GM21515 (cell line): ENCODE results near the gene SOSTDC1.
"Not testable (repeated sequence)": the region's sequence is repeated elsewhere in the genome, so short reads cannot be mapped to it uniquely, and the experiment has no call there.

Source experiments
- ATAC-seq: cut with Tn5 transposase; IDR thresholded peaks from one replicate; pipeline ENCODE4 v1.9.1; 2021; ENCODE audit not compliant: unreplicated experiment

The SOSTDC1 gene

DNA sequence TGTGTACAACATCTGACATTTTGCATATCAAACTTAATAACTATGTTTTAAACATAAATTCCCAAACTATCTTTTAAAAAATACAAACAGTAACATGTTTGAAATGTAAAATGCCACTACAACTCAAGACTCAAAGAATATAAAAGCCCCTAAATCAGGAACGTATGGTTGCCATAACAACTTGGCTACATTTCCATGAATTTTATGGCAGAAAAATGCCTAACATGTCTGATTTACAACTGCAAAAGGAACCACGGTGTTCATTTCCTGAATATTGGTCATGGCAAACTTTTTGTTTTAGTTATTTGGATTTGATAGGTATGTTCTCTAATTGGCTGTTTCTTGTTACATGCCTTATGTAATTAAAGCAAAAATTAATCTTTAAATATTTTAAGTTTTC lies 2.0 kb downstream of the SOSTDC1 start:
- no peak for ATAC-seq

DNA sequence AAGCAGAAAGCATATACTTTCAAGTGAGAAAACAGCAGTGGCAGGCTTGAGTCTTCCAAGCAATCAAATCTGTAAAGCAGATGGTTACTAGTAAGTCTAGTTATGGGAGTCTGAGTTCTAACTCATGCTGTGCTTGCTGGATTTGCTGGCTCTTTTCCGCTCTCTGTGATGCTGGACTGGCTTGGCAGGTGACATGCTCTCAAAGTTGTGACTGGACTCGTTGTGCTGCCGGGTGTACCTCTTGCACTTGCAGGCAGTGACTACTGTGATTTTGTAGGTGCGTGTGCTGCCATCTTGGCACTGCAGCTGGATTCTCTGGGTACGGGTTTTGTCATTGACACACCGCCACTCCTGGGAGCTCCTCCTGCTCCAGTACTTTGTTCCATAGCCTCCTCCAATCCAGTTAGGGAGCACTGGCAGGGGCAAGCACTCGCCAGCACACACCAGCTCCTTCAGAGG lies 3.1 kb downstream of the SOSTDC1 start:
- no peak for ATAC-seq

DNA sequence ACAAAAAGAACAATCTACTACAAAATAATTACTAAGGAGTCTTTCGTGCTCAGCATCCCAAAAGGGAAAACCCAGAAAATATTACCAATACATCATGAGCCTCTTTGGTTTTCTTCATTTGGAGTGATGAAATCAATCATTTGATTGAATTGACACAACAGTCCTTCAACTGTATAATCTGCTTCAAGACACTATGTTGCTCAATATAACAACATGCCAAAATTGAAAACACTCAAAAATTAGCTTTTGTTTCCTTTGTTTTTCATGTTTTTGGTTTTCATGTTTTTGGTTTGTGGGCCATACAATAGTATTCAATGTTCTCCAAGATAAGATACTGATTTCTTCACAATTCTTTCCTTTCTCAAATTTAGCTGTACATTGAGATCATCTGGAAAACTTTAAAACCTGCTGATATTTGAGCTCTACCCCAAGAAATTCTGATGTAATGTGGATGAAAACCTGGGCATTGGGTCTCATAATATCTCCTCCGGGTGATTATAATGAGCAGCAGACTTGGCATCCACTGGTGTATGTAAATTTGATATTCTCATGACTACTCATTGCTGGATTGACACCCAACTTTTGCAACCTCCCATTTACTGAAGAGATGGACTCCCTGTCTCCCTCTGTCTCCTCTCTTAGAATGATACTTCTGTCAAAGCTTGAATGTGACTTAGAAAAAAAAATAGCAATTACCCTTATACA lies 4.6 kb downstream of the SOSTDC1 start:
- no peak for ATAC-seq

DNA sequence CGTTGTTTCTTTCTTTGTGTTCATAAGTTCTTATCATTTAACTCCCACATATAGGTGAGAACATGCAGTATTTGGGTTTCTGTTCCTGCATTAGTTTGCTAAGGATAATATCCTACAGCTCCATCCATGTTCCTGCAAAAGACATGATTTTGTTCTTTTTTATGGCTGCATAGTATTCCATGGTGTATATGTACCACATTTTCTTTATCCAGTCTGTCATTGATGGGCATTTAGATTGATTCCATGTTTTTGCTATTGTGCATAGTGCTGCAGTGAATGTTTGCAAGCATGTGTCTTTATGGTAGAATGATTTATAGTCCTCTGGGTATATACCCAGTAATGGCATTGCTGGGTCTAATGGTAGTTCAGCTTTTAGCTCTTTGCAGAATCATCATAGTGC lies 9.2 kb downstream of the SOSTDC1 start:
- not testable (repeated sequence) for ATAC-seq

DNA sequence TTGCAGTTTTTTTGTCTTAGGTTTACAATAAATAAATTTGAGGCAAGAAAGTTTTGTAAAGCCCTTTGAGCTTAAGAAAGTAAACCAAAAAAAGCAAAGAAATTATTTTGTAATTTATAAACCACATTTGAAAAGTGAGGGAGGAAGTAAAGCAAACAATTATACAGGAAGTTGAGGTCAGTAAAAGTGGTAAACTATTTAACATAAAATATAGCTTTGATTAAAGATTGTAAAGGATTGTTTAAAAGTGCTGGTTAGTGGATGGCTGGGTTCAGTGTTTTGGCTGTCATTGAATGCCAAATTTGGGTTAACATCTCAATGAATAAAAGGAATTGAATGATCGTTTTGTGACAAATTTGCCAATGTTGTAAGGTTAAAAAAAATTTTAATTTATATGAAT lies 9.9 kb downstream of the SOSTDC1 start:
- no peak for ATAC-seq

DNA sequence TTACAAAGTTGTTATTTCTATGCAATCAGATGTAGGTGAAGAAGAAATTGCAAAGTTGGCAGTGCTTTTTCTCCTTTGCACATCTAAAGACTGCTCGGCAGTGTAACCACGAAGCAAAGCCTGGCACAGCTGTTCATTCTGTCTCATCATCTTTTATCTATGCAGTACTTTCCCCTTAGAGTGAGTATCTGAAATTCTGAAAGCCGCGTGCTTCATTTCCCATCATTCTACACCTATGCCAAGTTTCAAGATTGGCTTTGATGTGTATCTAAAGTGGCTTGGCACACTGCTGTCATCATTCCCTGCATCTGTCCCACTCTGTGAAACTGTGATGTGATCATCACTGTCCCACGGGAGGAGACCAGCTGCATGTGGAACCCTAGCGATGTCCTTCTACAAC lies 15.2 kb downstream of the SOSTDC1 start:
- ATAC-seq: no peak

DNA sequence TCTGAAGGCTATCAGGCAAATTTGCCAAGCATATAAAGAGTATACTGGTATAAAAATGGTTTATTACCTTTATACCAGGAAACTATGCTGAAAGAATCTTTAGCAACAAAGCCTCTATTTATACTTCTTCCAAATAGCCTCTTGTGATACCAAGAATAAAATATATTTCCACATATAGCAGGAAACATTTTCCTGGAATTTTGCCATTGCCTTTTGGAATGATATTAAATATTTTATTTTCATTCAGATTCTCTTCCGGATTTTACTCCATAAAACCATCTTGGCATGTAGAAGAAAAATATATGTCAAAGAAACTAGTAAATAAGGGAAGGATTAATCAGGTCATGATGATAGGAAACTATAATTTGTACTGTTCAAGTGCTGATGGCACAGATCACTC lies 17.7 kb downstream of the SOSTDC1 start:
- no peak for ATAC-seq

DNA sequence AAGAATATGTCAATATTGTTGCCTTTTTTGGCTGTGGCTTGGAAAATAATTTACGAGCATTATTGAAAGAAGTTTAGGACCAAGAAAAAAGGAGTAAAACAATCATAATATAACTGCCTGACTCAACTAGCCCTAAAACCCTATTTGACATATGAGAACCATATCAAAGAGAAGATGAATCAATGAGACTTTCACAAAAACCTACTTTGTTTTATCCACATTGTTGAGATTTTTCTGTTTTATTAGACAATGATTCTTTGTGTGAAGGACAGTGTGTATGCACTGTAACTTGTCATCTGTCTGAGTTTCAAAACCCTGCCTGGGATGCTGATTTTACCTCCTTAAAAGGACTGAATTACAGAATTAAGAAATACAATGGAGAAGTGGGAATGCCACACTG lies 19.0 kb downstream of the SOSTDC1 start:
- ATAC-seq: no peak

DNA sequence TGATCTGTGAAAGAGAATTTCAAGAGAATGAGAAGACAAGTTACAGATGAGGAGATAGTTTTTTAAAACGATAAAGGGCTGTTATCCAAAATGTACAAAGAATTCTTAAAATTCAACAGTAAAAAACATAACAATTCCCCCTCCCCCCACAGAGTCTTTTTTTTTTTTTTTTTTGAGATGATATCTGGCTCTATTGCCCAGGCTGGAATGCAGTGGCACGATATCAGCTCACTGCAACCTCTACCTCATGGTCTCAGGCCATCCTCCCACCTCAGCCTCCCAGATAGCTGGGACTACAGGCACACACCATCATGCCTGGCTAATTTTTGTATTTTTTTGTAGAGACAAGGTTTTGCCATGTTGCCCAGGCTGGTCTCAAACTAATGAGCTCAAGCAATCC lies 21.7 kb downstream of the SOSTDC1 start:
- ATAC-seq: not testable (repeated sequence)

DNA sequence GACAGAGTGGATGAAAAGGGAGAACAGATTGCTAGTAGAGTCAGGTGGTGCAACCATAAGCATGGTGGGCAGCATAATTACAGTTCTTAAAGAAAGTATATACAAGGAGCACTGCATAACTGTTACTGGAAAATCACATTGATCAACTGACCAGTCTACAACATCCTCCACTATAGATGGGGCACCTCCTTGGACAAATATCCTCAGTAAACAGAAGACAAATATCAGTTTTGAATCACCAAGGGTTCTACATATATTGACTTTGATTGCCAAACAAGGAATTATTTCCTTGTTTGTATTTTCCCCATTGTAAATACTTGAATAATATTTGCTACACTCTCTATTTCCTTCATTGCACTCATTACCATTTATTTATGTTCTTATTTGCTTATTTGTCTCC lies 26.6 kb downstream of the SOSTDC1 start:
- ATAC-seq: no peak

DNA sequence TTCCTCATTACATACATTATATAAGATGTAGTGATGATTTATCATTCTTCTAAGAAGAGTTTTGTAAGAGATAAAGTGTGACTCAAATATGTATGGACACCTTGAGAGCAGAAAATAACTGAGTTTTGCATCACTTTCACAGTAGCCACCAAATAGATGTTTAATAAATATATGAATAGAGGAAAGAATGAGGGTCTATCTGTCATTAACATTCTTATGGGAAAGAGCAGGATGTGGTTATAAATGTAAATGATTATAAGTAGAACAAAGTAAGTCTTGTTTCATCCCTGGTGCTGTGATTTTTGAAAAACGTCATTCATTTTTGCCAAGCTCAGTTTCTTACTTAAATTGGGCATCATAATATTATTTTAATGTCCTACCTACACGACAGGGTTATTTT lies 29.2 kb downstream of the SOSTDC1 start:
- no peak for ATAC-seq

DNA sequence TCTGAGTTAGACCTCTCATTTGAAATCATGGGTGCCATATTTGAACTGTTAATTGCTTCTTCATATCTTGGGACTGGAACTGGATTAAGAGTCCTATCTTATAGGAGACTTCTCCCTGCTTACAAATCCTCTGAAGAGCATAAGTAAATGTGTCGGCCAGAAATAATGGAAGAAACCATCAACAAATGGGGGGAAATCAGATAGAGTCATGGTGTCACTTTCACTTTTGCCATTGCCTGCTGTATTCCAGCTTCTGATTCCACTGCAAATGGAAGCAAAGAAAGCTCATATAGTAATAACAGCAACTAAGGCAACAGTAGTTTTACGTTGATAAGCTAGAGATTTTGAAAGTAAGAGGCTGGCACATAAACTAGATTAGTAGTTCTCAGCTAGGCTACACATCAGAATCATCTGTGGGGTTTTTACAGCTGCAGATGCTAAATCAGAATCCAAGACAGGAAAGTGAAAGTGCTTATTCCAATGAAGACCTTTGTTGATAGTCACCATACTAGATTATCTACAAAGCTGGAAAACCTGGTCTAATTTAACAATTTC lies 31.9 kb downstream of the SOSTDC1 start:
- ATAC-seq: no peak

DNA sequence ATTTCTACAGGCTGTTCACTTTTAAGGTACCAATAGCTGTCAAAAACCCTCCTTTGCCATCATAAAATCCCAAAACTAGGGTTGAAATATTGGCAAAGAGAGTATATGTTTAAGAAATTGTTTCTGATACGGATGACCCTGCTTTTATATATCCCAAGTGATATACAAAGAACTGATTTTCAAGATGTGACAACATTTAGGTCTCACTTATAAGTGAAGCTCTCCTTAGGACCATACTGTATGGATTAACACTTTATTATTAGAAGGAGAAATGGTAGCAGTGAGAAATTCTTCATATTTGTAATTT lies 33.2 kb downstream of the SOSTDC1 start:
- no peak for ATAC-seq

DNA sequence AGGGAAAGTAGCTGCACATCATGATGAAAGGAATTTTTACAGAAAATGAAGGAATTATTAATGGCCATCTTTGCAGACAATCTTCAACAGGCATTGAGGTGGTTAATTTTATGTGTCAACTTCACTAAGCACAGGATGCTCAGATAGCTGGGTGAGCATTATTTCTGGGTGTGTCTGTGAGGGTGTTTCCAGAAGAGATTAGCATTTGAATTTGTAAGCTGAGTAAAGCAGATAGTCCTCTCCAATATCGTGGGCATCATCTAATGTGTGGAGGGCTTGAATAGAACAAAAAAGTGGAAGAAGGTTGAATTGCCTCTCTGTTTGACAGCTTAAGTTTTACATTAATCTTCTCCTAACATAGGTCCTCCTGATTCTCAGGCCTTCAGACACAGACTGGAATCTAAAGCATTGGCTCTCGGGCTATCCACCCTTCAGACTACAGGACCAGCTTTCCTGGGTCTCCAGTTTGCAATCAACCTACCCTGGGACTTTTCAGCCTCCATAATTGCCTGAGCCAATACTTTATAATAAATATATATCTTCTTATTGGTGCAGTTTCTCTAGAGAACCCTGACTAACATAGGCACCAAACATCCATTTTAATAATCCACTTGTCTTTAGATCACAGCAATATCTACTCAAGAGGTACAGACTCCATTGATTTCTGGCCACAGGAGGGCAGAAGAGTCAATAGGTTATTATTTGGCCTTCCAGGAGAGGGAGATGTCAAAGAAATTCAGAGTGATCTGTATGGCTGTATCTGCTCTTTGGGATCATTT lies 33.7 kb downstream of the SOSTDC1 start:
- no peak for ATAC-seq

DNA sequence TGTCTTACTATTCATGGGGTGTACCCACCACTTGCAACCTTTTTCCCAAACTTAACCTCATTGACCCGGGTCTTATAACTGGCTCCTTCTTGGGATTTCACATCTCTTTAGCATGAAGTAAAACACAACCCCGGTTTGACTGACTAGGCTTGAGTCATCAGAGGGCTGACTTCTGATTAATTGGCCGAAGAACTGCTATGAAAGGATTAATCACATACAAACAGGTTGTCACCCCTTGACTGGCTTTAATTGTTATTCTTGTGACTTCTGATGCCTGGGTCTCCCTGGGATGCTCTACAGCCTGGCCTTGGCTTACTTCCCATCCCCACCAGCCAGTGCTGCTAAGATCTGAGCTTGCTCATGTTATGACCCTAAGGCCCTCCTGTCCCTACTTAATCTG lies 35.4 kb downstream of the SOSTDC1 start:
- ATAC-seq: no peak

DNA sequence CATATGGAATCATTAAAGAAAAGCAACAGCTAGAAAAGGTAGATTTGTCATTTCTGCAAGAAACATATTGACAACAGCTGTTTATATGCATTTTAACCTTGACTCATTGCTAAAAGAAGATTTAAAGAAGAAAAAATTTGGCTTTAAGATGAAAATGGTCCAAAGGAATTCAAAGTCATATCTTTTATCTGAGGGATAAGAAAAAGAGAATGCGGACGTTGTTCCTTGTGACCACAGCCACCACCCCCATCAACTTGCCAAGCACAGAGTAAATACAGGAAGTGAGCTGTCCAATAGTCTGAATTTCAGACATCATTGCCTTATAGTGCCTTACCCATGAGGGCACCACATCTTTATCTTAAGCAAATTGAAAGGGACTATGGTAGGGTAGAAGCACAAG lies 36.9 kb downstream of the SOSTDC1 start:
- ATAC-seq: no peak

DNA sequence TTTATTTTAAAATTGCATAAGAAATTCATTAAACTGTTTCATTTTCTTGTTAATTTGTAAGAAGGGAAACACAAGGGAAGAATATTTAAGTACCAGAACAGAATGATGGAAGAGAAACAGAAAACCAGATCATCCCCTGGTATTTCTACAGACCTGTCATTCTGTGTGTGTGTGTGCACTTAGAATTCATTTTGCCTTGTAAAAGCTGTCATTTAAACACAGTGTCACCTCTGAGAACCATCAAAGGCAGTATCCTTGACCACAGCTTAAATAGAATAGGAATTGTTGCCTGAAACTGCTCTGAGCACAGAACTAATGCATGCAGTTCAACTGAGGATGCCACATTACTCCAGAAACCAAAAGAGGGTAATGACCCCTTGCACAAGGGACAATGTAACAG lies 37.4 kb downstream of the SOSTDC1 start:
- ATAC-seq: no peak

DNA sequence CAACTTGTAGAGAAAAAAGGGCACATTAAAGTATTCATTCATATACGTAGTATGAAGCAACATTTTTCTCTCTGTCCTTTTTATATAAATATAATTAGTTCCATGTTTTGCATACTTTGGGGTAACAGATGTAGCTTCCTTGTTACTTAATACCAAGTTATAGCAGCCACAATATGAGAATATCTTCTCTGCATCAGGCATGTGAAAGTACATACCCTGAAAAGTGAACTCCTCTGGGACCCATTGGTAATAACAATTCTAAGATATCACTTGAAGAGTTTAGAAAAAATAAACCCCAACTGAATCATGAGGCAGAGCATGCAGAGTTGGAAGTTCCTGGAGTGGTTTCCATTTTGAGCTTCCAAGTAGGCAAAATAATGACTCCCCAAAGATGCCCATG lies 41.8 kb downstream of the SOSTDC1 start:
- ATAC-seq: no peak

DNA sequence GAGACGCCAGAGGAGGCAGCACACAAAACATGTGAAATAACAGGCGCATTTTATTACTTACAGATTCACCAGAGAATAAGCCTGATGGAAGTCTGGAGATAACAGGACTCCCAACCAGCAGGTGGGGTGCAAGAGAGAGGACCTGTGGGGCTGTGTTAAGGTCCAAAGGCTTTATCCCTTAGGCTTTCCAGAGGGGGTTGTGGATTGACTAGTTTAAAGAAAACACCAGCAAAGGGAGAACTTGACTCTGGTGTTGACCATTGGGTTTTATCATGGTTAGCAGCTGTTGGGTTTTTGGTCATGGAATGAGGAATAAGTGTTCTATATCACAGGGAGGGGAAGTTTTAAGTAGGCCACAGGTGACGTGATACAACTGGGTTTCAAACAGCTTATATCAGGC lies 42.6 kb downstream of the SOSTDC1 start:
- no peak for ATAC-seq

DNA sequence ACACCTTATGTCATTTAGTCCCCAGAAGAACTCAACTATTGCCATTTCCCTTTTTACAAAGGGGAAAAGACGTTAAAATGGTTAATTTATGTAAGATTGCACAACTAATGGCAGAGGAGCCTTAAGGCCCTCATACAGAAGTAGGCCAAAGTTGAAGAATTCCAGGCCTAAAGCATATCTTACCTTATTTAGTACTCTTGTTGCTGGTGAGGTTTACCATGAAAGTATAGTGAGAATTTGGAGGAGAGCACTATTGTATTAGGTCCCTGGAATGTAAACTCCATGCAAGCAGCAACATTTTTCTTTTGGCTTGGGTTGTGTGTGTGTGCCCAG lies 43.5 kb downstream of the SOSTDC1 start:
- ATAC-seq: no peak

DNA sequence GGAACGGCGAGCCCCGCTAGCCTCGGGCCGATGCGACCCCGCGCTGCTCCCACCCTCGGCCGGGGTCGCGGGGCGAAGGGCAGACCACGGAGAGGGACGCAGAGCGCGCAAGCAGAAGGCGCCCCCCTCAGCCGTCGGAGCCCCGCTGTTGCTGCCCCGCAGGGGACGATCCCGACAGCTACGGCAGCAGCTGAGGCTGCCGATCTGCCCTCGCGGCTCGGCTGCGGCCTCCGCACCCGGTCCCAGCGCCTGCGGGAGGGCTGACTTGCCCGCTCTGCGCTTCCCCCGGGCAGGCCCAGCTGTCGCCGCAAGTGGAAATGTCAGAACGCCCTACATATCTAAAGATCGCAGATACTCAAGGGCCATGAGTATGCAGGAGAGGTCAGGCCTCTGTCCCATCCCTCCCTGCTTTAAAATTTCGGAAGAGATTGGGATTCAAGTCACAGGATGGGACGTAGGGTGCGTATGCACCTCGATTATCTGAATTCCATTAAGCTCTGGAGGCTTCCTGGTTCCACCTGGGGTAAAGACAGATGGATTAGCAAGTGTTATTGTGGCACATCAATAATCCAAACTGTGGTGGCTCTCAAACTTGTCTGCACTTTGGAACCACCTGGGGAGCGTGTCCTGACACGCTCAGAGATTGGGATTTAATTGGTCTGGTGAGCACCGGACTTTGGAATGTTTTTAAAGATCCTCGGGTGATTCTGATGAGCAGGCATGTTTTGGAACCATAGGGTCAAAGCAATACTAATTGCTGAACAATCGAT lies 44.0 kb downstream of the SOSTDC1 start, which contains the start of gene CRPPA:
Gene CRPPA, minus strand, starts transcription at position 206 of the 770 bp plus-strand sequence. CDS start 216 bp downstream, outside the sequence.
- ATAC-seq: peak; percentile 28
